GM12878 (cell line): Measurements from ENCODE around the gene MRNIP.

Experiments
- BHLHE40 ChIP-seq, 2 experiments: fragments of 450-650 bp in 1 of 2; IDR thresholded peaks; 2 replicates each; pipeline ENCODE4 v1.6.1; 2011 to 2017; ENCODE audit warnings: low read depth in 2 of 2, borderline replicate concordance in 1 of 2, improper control_type of control experiment in 1 of 2, low read length in 1 of 2, mild to moderate bottlenecking in 1 of 2
- CTCF ChIP-seq, 3 experiments: IDR thresholded peaks in 2 of 3; conservative IDR thresholded peaks in 1 of 3; 2 replicates each; pipeline ENCODE4 v1.5.1; 2011; ENCODE audit warnings: low read depth in 3 of 3, low read length in 3 of 3, mild to moderate bottlenecking in 3 of 3, control low read depth in 2 of 3, moderate library complexity in 2 of 3, inconsistent platforms in 1 of 3, mixed read lengths in 1 of 3; ENCODE audit not compliant: control insufficient read depth in 2 of 3, insufficient read depth in 1 of 3; ENCODE audit errors: extremely low read depth in 1 of 3
- DPF2 ChIP-seq: fragments of 450-650 bp; IDR thresholded peaks from 2 replicates; pipeline ENCODE4 v1.6.1; 2017; ENCODE audit warnings: mild to moderate bottlenecking
- E2F4 ChIP-seq: IDR thresholded peaks from 2 replicates; pipeline ENCODE4 v1.6.1; 2012; ENCODE audit warnings: low read depth, low read length, improper control_type of control experiment
- ESRRA ChIP-seq: IDR thresholded peaks from 2 replicates; pipeline ENCODE4 v1.6.1; 2012; ENCODE audit warnings: mild to moderate bottlenecking, low read length, improper control_type of control experiment
- HDAC2 ChIP-seq: fragments of 200-600 bp; sonication (generic); IDR thresholded peaks from 2 replicates; pipeline ENCODE4 v1.6.1; 2017
- NKRF ChIP-seq: fragments of 450-650 bp; conservative IDR thresholded peaks from 2 replicates; pipeline ENCODE4 v1.6.1; 2017; ENCODE audit warnings: mild to moderate bottlenecking, moderate library complexity
- POLR2AphosphoS5 ChIP-seq: IDR thresholded peaks from 2 replicates; pipeline ENCODE4 v1.6.1; 2011; ENCODE audit warnings: mild to moderate bottlenecking, low read length, inconsistent platforms
- REST ChIP-seq: IDR thresholded peaks from 2 replicates; pipeline ENCODE4 v1.6.1; 2012; ENCODE audit warnings: mild to moderate bottlenecking, low read depth, low read length
- SIN3A ChIP-seq: IDR thresholded peaks from 2 replicates; pipeline ENCODE4 v1.6.1; 2012; ENCODE audit warnings: low read depth, low read length, improper control_type of control experiment
- YY1 ChIP-seq: IDR thresholded peaks from 2 replicates; pipeline ENCODE4 v1.6.1; 2011; ENCODE audit warnings: low read depth, mild to moderate bottlenecking, low read length
- ZNF274 ChIP-seq: IDR thresholded peaks from one replicate; pipeline ENCODE4 v1.8.0; 2011; ENCODE audit not compliant: insufficient read length, insufficient read depth

GRCh38 chr5:179879690-179880010 lies 21.0 kb upstream of the MRNIP start:
- TF ChIP-seq POLR2AphosphoS5 = no peak
- TF ChIP-seq CTCF (IDR thresholded peaks at IDR 0.05 in 2 of 3, conservative IDR thresholded peaks at IDR 0.05 in 1 of 3; ENCODE audit: control insufficient read depth in 2 of 3, extremely low read depth in 1 of 3, insufficient read depth in 1 of 3, low read depth in 3 of 3, low read length in 3 of 3) = no peak
- TF ChIP-seq SIN3A = no peak
- TF ChIP-seq BHLHE40 (IDR thresholded peaks at IDR 0.05; ENCODE audit: borderline replicate concordance in 1 of 2, low read depth in 2 of 2, low read length in 1 of 2) = no peak
- no peak for TF ChIP-seq HDAC2
- TF ChIP-seq REST = no peak
- TF ChIP-seq DPF2 = no peak
- no peak for TF ChIP-seq YY1
- TF ChIP-seq NKRF = no peak
- no peak for TF ChIP-seq ZNF274
- no peak for TF ChIP-seq ESRRA
- TF ChIP-seq E2F4 = no peak
